Mononuclear cell (primary cell): ENCODE measurements around the gene LRRC3. TPM values are rescaled to one million over a fixed set of nuclear protein-coding genes. Genes with fewer than 3 reads are reported as not detected.

Experiments
- H3K27me3 ChIP-seq: 2 replicates; pipeline ENCODE4 v1.6.0; 2011; ENCODE audit warnings: low read length, control low read depth; ENCODE audit not compliant: insufficient read depth
- H3K4me1 ChIP-seq: 2 replicates; pipeline ENCODE4 v1.5.1; 2011; ENCODE audit warnings: mild to moderate bottlenecking, low read length, control low read depth; ENCODE audit not compliant: insufficient read depth
- H3K4me3 ChIP-seq: 2 replicates; pipeline ENCODE4 v1.5.1; 2011; ENCODE audit warnings: mild to moderate bottlenecking, low read length, moderate library complexity
- H3K9me3 ChIP-seq: 2 replicates; pipeline ENCODE4 v1.5.1; 2011; ENCODE audit warnings: low read depth, mild to moderate bottlenecking, control low read depth, low read length
- total RNA-seq: library from RNA; depleted of rRNA; stranded (reverse); fragments of >200 nt; gene quantifications from one replicate; pipeline ENCODE4 v1.2.3, GENCODE V29; 2012

LRRC3 gene
- total RNA-seq, 1 donor = 0.31 TPM

DNA sequence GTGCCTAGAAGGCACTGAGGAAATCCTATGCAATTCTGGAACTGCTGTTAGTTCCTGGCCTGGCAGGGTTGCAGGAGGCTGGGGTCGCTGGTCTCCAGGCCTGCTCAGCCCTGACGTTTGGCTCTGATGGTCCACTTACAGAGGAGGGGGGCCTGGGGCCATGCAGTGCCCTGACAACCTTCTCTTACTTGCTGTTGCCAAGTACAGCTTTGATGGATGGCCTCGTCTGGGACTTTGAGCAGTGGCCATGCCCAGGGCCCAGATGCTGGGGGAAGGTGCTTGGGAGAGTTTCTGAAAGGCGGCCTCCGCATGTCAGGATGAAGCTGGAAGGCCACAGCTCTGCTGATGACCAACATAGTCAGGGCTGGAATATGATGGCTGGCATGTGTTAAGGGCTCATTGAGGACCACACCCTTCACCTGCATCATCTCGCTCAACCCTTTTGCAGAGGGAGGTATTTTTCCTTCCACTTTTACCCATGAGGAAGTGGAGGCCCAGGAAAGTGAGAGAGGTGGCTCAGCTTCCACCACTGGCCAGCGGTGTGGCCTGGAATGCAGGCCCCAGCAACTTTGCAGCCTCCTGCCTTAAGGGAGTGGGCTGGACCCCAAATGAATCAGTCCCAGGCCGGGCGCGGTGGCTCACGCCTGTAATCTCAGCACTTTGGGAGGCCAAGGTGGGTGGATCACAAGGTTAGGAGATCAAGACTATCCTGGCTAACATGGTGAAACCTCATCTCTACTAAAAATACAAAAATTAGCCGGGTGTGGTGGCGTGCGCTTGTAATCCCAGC lies 34.7 kb upstream of the LRRC3 start:
- Histone ChIP-seq H3K4me1 (no peaks in the 10 kb centered on the region), H3K27me3 (no peaks in the 10 kb centered on the region), H3K9me3 (no peaks in the 10 kb centered on the region), H3K4me3 (no peak overlapping the region)

- no peaks in the 10 kb centered on the region for H3K4me1 ChIP-seq
- no peaks in the 10 kb centered on the region for H3K9me3 ChIP-seq
- H3K4me3 ChIP-seq = no peak overlapping the region
- no peaks in the 10 kb centered on the region for H3K27me3 ChIP-seq
These were observed 33.1 kb upstream of the LRRC3 start for GRCh38 chr21:44421901-44422840.

GRCh38 chr21:44423312-44423821 lies 31.9 kb upstream of the LRRC3 start:
- Histone ChIP-seq H3K27me3 (no peaks in the 10 kb centered on the region), H3K4me3 (no peak overlapping the region), H3K9me3 (no peaks in the 10 kb centered on the region), H3K4me1 (no peaks in the 10 kb centered on the region)

- H3K9me3 ChIP-seq = no peaks in the 10 kb centered on the region
- H3K4me1 ChIP-seq = no peaks in the 10 kb centered on the region
- H3K27me3 ChIP-seq = no peaks in the 10 kb centered on the region
- H3K4me3 ChIP-seq = no peak overlapping the region
These were observed 31.2 kb upstream of the LRRC3 start for GRCh38 chr21:44423941-44424607.

DNA sequence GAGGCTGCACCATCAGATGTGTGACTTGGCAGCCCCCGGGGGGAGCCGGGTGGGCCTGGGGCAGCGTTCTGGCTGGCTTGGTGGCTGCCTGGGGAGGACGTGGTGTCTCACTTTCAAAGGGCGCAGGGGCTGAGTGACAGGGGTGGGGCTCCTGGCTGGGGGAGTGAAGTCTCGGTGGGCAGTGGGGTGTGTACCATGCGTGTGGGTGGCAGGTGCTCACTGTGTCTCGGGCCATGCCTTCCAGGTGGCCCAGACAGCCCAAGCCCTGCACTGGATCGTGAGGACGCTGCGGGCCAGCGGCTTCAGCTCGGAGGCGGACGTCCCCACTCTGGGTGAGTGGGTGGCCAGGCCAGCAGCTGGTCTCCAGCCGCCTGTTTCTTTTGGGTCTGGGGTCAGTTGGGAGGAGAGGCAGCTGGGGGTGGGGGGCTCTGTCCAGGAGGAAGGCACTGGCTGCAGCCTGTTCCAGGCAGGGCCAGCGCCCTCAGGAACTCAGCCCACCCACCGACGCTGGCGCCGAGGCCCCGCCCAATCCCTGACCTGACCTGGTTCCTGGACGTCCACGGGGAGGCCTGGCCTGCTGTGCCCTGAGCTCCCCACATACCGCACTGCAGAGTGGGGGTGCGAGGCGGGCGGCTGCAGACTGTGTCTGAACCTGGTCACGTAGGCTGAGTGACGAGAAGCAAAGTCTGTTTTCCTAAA lies 30.6 kb upstream of the LRRC3 start:
- Histone ChIP-seq H3K4me1 (no peaks in the 10 kb centered on the region), H3K9me3 (peaks cover 3% of the 10 kb centered on the region), H3K4me3 (no peak overlapping the region), H3K27me3 (no peaks in the 10 kb centered on the region)

DNA sequence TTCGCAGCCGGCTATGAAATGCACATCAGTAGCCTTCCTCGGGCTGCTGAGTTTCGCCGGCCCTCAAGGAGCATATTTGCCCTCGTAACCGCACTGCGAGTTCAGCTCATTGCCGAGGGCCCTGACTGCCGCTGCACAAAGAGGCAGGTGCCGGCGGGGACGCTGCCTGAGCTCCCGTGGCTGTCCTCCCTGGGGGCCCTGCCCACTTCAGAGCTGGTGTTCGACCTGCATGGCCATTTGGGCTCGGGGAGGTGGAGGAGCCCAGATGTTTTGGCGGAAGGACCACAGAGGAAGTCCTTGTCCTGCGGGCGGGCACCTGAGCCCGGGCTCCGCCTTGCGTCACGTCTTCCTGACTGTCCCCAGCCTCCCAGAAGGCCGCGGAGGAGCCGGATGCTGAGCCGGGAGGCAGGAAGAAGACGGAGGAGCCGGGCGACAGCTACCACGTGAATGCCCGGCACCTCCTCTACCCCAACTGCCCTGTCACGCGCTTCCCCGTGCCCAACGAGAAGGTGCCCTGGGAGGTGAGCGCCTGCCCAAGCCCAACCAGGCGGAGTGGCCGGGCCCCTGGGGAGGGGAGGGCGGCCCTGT lies 29.9 kb upstream of the LRRC3 start:
- H3K4me3 ChIP-seq = no peak overlapping the region
- H3K27me3 ChIP-seq = no peaks in the 10 kb centered on the region
- H3K4me1 ChIP-seq = no peaks in the 10 kb centered on the region
- H3K9me3 ChIP-seq = peaks cover 7% of the 10 kb centered on the region

GRCh38 chr21:44425895-44426662 lies 29.2 kb upstream of the LRRC3 start:
- Histone ChIP-seq H3K27me3 (no peaks in the 10 kb centered on the region), H3K4me3 (no peak overlapping the region), H3K9me3 (peaks cover 7% of the 10 kb centered on the region), H3K4me1 (no peaks in the 10 kb centered on the region)

- H3K4me3 ChIP-seq = no peak overlapping the region
- no peaks in the 10 kb centered on the region for H3K27me3 ChIP-seq
- no peaks in the 10 kb centered on the region for H3K4me1 ChIP-seq
- H3K9me3 ChIP-seq = peaks cover 7% of the 10 kb centered on the region
These were observed 28.6 kb upstream of the LRRC3 start for GRCh38 chr21:44426663-44427191.

- Histone ChIP-seq H3K4me1 (no peaks in the 10 kb centered on the region), H3K9me3 (peaks cover 7% of the 10 kb centered on the region), H3K4me3 (no peak overlapping the region), H3K27me3 (no peaks in the 10 kb centered on the region)
These were observed 27.8 kb upstream of the LRRC3 start for GRCh38 chr21:44427241-44428120.

GRCh38 chr21:44428281-44428960 lies 26.9 kb upstream of the LRRC3 start:
- no peak overlapping the region for H3K4me3 ChIP-seq

DNA sequence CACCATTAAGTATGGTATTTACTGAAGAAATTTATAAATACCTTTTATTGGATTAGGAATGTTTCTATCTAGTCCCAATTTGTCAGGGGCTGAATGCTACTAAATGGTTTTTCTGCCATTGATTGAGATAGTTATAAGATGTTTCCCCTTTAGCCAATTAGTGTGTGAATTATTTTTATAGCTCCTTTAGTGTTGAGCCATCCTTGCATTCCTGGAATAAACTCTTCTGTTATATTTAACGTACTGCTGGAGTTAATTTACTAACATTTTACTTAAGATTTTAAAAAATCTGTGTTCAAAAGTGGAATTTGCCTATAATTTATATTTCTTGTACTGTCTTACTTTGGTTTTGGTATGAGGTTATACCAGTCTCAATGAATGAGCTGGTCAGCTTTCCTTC lies 25.4 kb upstream of the LRRC3 start:
- Histone ChIP-seq H3K4me1 (no peaks in the 10 kb centered on the region), H3K4me3 (no peak overlapping the region), H3K27me3 (no peaks in the 10 kb centered on the region), H3K9me3 (peaks cover 7% of the 10 kb centered on the region)

More at GRCh38 chr21:44428281-44428960, 26.9 kb upstream of the LRRC3 start:
- Histone ChIP-seq H3K4me1 (no peaks in the 10 kb centered on the region), H3K27me3 (no peaks in the 10 kb centered on the region), H3K9me3 (peaks cover 7% of the 10 kb centered on the region)

GRCh38 chr21:44431300-44431699 lies 24.0 kb upstream of the LRRC3 start:
- H3K9me3 ChIP-seq = peaks cover 7% of the 10 kb centered on the region
- no peaks in the 10 kb centered on the region for H3K4me1 ChIP-seq
- H3K27me3 ChIP-seq = no peaks in the 10 kb centered on the region
- no peak overlapping the region for H3K4me3 ChIP-seq
